HTR-8/SVneo (cell line): ENCODE measurements around the gene DPEP2.
"Not testable (repeated sequence)": the region's sequence is repeated elsewhere in the genome, so short reads cannot be mapped to it uniquely, and the experiment has no call there.

Experiments
- DNase-seq: peaks from one replicate; pipeline ENCODE4 v3.0.0; 2011; ENCODE audit warnings: low spot score, mixed read lengths; ENCODE audit not compliant: insufficient read length
- FAIRE-seq: peaks from 2 replicates; lab custom pipeline; 2011; peaks lifted over from hg19 to GRCh38; lab: Jason Lieb, UNC

DPEP2 gene

GRCh38 chr16:67977469-67978227, 21.6 kb downstream of the DPEP2 start:
- DNase-seq = no peak
- no peak for FAIRE-seq

- FAIRE-seq = no peak
- DNase-seq = no peak
Measured at GRCh38 chr16:67977005-67977404, 22.3 kb downstream of the DPEP2 start.

- no peak for FAIRE-seq
- no peak for DNase-seq
Measured at GRCh38 chr16:67976205-67976604, 23.1 kb downstream of the DPEP2 start.

GRCh38 chr16:67975321-67976105, 23.8 kb downstream of the DPEP2 start:
- no peak for FAIRE-seq
- no peak for DNase-seq

DNA sequence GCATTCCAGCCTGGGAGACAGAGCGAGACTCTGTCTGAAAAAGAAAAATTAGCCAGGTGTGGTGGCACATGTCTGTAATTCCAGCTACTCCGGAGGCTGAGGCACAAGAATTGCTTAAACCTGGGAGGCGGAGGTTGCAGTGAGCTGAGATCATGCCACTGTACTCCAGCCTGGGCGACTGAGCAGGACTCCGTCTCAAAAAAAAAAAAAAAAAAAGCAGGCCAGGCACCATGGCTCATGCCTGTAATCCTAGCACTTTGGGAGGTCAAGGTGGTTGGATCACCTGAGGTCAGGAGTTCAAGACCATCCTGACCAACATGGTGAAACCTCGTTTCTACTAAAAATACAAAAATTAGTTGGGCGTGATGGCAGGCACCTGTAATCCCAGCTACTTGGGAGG, 27.0 kb downstream of the DPEP2 start:
- FAIRE-seq, DNase-seq: not testable (repeated sequence)

GRCh38 chr16:67971111-67971510, 28.2 kb downstream of the DPEP2 start:
- DNase-seq (no peak), FAIRE-seq (no peak)

DNA sequence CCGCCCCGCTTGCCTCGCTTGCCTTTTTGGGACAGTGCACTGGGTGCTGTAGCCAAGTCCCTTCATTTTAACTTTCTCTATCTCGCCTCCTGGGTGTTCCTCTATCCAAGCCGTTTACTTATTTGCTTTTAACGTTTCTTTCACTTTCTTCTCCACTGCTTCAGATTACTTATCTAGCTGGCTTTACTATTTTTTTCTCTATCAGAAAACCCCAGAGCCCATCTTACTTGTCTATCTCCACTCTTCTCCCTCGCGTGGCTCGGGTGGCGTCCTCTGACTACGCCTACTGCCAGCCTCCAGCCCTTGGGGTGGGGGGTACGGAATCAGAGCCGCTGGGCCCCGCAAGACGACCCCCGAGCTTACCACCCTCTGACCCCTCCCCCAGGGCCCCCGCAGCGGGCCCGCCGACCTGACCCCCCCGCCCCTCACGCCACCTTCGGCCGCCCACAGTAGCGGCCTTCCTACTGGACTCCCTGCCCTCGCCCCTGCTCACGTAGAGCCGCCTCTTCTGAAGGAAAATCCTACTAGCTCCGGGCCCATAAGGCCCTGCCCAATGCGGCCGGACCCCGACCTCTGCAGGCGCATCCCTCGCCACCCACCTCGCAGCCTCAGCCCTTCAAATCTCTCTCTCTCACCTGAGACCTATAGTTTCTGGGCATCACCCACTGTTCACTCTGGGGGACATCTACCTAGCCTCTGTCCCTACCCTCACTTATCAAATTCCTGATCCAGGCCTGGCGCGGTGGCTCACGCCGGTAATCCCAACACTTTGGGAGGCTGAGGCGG, 29.8 kb downstream of the DPEP2 start:
- FAIRE-seq (no peak), DNase-seq (no peak)

DNA sequence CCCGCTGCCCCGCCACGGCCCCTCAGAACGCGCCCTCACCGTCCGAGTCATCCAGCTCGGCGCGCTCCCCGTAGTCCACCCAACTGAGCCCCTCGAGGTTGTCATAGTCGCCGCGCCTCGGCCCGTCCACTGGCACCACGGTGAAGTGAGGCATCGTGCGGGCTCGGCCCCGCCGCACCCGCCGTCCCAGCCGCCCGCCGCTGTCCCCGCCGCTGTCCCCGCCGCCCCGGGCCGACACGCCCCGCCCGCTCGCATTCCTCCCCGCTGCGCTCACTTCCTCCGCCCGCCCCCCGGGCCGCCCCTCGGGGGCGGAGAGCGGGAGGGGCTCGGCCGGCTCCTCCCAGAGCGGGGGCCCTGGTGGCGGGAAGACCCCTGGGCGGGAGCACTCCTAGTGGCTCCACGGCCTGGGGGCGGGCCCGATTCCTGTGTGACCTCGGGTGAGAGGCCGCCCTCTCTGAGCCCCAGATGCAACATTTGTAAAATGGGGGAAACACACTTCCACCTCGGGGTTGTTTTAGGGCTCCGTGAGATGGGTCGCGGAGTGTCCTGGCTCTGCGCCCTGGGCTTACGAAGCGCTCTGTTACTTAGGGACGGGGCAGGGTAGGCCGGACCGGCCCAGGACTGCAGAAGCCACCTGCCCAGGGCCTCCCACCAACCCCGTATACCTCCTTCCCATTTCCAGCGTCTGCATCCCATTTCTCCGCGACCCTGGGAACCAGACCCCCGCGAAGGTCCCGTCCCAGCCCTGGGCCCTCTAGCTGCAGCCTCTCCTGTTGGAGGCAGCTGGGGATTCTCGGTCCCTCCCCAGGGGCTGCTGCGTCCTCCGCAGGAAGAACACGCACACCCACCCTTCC, 30.7 kb downstream of the DPEP2 start, which contains the start of gene SLC12A4:
SLC12A4 (minus strand) TSS at position 238 of the 854 bp plus-strand sequence; CDS start at position 154, 84 bp downstream.
- peak; percentile 76 for FAIRE-seq
- DNase-seq = peak; percentile 93

GRCh38 chr16:67967958-67968399, 31.3 kb downstream of the DPEP2 start:
- no peak for FAIRE-seq
- DNase-seq = no peak

GRCh38 chr16:67967183-67967957, 31.9 kb downstream of the DPEP2 start:
- DNase-seq (no peak), FAIRE-seq (peak; percentile 96)

DNA sequence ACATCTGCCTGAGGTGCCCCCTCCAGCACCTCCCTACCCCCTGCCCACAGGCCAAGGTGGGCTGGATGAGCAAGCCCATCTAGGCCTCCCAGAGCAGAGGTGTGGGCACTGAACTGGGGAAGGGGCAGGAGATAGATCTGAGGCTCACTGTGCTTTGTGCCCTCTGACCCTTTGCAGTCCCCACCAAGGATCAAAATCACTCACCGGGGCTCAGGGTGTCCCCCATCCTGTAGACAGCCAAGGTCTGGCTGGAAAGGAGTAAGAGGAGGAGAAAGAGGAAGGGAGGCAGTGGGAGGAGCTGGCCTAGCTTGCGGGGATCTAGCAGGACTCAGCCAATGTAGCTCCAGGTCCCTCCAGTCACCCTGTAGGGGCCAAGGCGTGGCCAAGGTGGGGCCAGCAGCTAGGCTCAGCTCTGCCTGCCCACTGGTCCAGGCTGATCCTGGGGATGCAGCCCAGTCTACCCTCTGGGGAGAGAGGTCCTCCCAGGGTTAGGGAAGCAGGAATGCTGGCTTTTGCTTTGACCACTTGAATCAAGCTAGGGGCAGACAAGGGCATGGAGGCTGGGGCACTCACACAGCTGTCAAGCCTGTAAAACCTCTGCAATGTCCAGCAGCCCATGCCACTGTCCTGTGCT, 32.6 kb downstream of the DPEP2 start:
- peak; percentile 71 for DNase-seq
- peak; percentile 9 for FAIRE-seq

GRCh38 chr16:67965668-67966548, 33.4 kb downstream of the DPEP2 start:
- peak; percentile 81 for DNase-seq
- peak; percentile 70 for FAIRE-seq

GRCh38 chr16:67964477-67965131, 34.7 kb downstream of the DPEP2 start:
- DNase-seq (no peak), FAIRE-seq (no peak)

DNA sequence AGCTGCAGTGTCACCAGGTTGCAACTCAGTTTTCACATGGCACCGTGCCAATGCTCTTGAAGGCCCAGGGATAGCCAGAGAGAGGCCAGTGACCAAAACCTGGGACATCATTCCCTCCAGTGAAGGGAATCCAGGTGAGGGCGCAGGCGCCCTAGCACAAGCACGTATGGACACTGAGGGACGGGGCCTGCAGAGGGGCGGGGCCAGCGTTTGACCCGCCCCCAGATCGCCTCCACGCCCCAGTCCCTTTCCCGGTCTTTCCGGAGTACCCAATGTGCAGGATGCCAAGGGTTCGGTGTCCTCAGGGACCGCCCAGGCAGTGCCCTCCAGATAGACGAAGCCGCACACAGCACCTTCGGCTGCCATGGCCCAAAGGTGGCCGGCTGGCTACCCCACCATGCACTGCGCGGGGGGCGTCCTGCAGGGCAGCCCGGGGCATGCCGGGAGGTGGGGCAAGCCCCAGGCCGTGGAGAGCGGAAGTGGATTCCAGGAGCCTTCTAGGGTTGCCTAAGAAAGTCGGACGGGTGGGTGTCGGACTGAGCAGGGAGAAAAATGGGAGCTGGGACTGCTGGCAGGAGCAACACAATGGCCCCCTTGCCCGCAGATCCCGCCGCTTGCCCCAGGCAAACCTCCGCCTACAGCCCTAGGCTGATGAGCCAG, 35.5 kb downstream of the DPEP2 start:
- FAIRE-seq = no peak

DNA sequence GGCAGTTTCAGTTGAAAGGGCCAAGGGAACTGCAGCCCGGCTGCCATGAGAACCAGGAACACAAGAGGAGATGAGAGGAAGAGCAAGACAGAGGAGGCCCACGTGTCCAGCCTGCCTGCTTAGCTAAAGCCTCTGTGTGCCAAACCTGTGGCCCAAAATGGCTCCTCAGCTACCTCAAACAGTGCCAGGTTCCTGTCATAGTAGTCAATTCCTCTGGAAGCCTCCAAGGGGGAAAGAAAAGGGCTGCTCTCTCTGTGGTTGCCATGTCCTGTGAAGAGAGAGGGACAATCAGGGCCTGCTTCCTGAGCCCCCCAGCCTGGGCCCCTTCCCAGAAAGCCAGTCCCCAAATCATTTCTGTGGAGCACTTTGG, 36.0 kb downstream of the DPEP2 start:
- no peak for DNase-seq
- FAIRE-seq = no peak

More for the DNA sequence above, 35.5 kb downstream of the DPEP2 start:
- no peak for DNase-seq

DNA sequence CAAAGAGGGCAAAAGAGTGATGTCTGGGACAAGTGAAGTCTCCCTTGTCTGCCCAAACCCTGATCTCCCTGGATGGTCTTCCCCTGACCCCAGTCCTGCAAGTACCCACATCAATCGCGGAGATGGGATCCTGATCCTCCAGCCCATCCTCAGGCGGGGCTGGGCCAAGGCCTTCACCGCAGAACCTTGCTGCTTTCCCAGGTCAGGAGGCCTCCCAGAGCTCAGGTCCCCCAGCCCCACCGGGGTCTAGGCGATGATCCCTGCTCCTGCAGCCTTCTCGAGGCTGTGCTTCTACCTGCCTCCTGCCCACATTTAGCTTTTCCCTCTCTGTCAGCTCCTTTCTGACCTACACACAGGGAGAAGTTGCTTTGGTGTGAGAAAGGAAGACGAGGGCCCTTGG, 37.1 kb downstream of the DPEP2 start:
- DNase-seq (no peak), FAIRE-seq (peak; percentile 20)
